Central memory CD8-positive, alpha-beta T cell (primary cell): ENCODE results near the gene QSOX1.

Source experiments
- ATAC-seq: fragments of 150-1000 bp; cut with Tn5 transposase; replicated peaks from 2 replicates; pipeline ENCODE4 v1.10.0; 2022; ENCODE audit warnings: mild to moderate bottlenecking, moderate FRiP score, moderate number of reproducible peaks; ENCODE audit not compliant: poor library complexity, severe bottlenecking; ENCODE audit errors: extremely low read depth
- DNase-seq, 2 donors: peaks; one replicate each; pipeline ENCODE4 v3.0.0; 2021; ENCODE audit warnings: low spot score in 2 of 2
- H3K27ac Mint-ChIP-seq: one replicate; pipeline ENCODE4 v1.8.0; 2022; ENCODE audit warnings: low read depth, mild to moderate bottlenecking, moderate library complexity, mixed read lengths
- H3K27me3 Mint-ChIP-seq: one replicate; pipeline ENCODE4 v1.8.0; 2022; ENCODE audit warnings: mixed read lengths
- H3K36me3 Mint-ChIP-seq: one replicate; pipeline ENCODE4 v1.8.0; 2022; ENCODE audit warnings: mild to moderate bottlenecking, moderate library complexity, mixed read lengths; ENCODE audit not compliant: insufficient read depth
- H3K4me1 Mint-ChIP-seq: one replicate; pipeline ENCODE4 v1.8.0; 2022; ENCODE audit warnings: mixed read lengths
- H3K4me3 Mint-ChIP-seq: one replicate; pipeline ENCODE4 v1.8.0; 2022; ENCODE audit warnings: mild to moderate bottlenecking, moderate library complexity, mixed read lengths
- H3K9me3 Mint-ChIP-seq: one replicate; pipeline ENCODE4 v1.8.0; 2022; ENCODE audit warnings: mixed read lengths

Gene QSOX1

DNA sequence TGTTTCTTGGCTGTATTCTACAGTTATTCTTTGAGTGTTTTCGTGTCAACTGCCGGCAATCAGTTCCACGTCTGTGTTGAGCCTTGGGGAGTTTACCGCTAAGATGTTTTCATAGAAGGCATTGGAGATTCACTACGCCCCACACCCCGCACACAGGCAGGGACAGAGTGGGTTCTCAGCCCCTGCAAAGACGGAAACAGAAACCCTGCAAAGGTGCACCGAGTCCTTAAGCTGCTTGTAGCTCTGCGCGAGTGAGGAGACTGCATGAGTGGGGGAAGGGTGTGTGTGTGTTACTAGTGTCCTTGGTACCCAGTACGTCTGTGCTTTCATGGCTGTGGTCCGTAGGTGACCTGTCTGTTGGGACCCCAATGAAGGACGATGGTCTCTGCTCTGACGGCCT lies 77.3 kb downstream of the QSOX1 start:
- Mint-ChIP-seq H3K9me3 (no peaks in the 10 kb centered on the region), H3K27me3 (peaks cover 77% of the 10 kb centered on the region), H3K4me1 (peaks cover 42% of the 10 kb centered on the region), H3K4me3 (peak overlapping the region; percentile 72), H3K36me3 (peaks cover 4% of the 10 kb centered on the region), H3K27ac (no peak overlapping the region)
- ATAC-seq (no peak), DNase-seq (no peak)

DNA sequence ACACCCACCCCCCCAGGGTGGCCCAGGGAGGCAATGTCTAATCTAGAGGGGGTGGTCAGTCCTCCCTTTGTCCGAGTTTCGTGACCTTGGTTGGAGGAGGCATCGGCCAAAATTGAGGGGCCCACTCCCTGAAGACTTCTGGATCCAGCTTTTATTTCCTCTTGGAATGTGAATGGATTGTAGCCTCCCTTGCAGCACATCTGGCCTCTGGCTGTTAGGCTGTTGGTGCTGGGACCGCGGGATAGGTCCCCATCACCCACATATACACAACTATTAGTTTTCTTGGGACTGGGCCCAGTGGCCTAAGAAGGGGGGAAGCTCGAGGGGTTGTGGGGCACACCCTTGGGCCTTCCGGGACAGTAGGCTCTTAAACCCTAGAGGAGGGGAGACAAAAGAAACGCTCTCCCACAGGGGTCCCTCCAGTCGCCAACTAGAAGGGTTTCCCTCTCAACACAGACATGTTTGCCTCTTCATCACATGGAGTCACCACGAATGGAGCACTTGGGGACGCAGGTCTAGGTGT lies 77.9 kb downstream of the QSOX1 start:
- Mint-ChIP-seq H3K9me3 (no peaks in the 10 kb centered on the region), H3K27ac (no peak overlapping the region), H3K27me3 (peaks cover 77% of the 10 kb centered on the region), H3K4me1 (peaks cover 42% of the 10 kb centered on the region), H3K36me3 (peaks cover 4% of the 10 kb centered on the region), H3K4me3 (no peak overlapping the region)
- ATAC-seq (no peak), DNase-seq (no peak)

DNA sequence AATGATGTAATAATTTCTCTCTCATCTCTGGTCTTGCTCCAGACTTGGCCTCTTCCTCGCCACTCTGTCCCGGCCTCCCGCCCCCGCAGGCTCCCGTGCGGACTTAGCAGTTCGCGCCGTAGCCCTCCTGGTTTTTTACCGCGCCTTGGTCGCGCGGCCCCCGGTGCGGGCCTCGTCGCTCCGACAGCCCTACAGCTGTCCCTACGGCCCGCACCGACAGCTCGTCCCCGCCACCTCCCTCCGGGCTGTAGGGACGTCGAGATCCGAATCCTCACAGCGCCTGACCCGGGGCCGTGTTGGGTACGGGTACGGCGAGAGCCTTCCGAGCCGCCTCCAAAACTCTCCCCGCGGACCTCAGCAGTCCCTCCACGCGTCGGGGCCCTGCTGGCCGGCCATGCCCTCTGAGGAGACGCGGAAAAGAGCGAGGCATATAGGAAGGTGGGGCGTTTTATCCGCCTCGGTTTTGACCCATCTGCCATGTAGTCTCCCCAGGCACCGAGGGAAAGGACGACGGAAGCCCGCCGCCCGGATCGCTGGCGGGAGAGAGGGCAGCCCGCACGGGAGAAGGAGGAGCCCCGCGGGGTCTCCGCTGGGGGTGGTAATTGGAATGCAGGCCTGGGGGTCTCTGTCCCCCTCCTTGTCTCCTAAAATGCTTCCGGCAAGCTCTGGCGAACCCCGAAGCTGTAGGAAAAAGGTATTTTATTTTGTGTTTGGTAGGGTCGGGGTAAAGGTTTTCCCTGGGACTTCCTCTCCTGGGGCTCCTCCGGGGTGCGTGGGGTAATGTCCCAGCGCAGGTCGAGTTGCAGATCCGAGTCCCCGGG lies 78.7 kb downstream of the QSOX1 start:
- no peak for ATAC-seq
- no peak overlapping the region for H3K4me3 Mint-ChIP-seq
- H3K4me1 Mint-ChIP-seq = peaks cover 40% of the 10 kb centered on the region
- H3K27me3 Mint-ChIP-seq = peaks cover 77% of the 10 kb centered on the region
- peaks cover 4% of the 10 kb centered on the region for H3K36me3 Mint-ChIP-seq
- no peak overlapping the region for H3K27ac Mint-ChIP-seq
- DNase-seq = no peak
- H3K9me3 Mint-ChIP-seq = no peaks in the 10 kb centered on the region

- H3K27me3 Mint-ChIP-seq = peaks cover 81% of the 10 kb centered on the region
- peaks cover 36% of the 10 kb centered on the region for H3K4me1 Mint-ChIP-seq
- peaks cover 4% of the 10 kb centered on the region for H3K36me3 Mint-ChIP-seq
- no peaks in the 10 kb centered on the region for H3K9me3 Mint-ChIP-seq
- ATAC-seq (no peak), DNase-seq (no peak)
- H3K27ac Mint-ChIP-seq = peak overlapping the region; percentile 16
- H3K4me3 Mint-ChIP-seq = peak overlapping the region; percentile 40
Observed at GRCh38 chr1:180234369-180235076, 79.9 kb downstream of the QSOX1 start.

- H3K4me1 Mint-ChIP-seq = peaks cover 36% of the 10 kb centered on the region
- no peak for DNase-seq
Observed at GRCh38 chr1:180235077-180235501, 80.4 kb downstream of the QSOX1 start.

DNA sequence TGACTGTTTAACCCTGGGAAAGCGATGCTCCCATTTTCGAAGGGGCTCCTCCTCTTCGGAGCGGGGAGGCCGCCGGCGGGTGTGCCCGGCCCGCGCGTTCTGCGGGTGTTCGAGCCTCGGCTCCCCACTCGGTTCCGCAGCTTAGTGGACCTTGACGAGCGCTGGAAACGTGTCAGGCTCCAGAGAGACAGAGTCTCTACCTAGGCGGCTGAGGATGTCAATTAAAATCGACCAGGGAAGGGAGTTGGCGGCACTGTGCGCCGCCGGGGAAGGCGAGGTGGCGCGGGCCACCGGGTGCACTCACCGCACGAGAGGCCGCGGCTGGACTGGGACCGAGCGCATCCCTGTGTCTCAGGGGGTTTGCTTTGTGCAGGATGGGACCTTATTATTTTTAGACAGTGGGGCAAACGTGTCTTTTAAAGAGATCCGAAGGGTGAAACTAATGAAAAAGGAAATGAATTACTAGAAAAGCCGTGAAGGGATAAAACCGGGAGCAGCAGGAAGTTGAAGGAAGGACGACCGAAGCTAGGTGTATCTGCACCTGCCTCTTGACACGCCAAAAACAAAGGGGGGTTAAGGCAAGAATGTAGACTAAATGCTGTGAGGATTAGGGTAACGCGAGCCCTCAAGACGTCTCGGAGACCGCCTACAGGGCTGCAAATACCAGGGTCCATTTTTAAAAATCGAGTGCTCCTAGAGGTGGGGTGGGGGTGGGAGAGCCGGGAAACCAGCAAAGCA lies 81.0 kb downstream of the QSOX1 start:
- Mint-ChIP-seq H3K27me3 (peaks cover 92% of the 10 kb centered on the region), H3K27ac (no peak overlapping the region), H3K4me1 (peaks cover 36% of the 10 kb centered on the region), H3K4me3 (no peak overlapping the region), H3K36me3 (peaks cover 2% of the 10 kb centered on the region), H3K9me3 (no peaks in the 10 kb centered on the region)
- ATAC-seq (no peak), DNase-seq (no peak)

More at GRCh38 chr1:180235077-180235501, 80.4 kb downstream of the QSOX1 start:
- peaks cover 86% of the 10 kb centered on the region for H3K27me3 Mint-ChIP-seq
- no peak overlapping the region for H3K27ac Mint-ChIP-seq
- no peak overlapping the region for H3K4me3 Mint-ChIP-seq
- peaks cover 4% of the 10 kb centered on the region for H3K36me3 Mint-ChIP-seq
- no peak for ATAC-seq
- H3K9me3 Mint-ChIP-seq = no peaks in the 10 kb centered on the region

DNA sequence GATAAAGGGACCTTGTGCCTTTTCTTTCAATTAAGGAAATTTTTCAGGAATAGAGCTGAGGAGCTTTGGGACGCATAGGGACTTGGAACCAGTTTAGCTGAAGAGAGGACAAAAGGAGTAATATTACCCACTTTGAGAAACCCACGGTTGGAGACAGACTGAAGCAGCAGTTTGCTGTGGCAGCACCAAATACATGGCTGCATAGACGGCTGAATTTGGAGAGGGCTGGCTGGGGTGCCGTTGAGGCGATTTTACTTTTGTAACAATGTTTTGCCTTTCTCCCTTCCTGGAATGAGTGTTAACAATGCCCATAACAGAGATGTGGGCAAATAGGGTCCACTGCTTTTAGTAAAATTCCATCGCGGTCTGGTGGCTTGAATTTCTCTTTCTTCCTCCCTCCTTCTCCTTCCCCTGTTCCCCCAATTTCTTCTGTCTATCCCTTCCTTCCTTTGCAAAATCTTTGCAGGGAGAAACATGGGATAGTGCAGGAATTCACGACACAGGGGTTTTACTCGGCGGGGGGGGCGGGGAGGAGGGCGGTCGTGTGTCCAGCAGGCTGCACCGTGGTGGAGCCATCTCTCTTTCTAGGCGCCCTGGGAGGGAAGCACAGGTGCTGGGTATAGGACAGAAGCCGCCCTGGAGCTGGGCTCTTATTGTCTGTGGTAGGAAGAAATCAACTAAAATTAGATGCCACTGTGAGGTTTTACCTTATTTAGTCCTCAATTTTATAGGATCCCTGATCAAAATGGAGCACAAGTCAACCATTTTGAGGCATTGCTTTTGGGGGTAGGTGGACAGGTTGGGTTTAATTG lies 82.2 kb downstream of the QSOX1 start:
- Mint-ChIP-seq H3K4me1 (peaks cover 32% of the 10 kb centered on the region), H3K9me3 (no peaks in the 10 kb centered on the region), H3K36me3 (peaks cover 2% of the 10 kb centered on the region), H3K27ac (no peak overlapping the region), H3K4me3 (no peak overlapping the region), H3K27me3 (peaks cover 100% of the 10 kb centered on the region)
- DNase-seq = no peak
- ATAC-seq = no peak

DNA sequence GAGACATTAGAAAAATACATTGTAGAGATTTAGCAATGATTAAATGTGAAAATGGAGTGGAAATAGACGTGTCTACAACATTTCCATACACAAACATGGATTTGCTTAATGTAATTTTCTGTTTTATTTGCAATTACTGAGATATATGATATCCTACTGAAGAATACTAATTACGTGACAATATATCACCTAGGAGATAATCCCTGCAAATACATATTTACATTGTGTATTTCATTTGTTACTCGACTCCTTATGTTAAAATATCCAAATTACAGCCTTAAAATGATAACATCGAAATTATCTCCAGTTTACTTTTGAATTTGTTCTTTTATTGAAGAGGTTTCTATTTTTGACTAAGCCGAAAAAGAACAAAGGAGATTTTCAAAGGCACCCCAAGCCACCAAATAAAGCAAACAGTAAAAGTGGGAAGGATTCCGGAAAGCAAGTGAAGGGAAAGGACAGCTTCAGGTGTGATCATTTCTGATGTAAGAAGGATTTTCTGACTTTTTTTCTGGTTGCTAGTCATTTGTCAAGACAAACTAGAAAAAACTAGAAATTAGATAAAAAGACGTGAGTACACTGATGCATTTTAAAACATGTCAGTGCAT lies 83.3 kb downstream of the QSOX1 start:
- DNase-seq (no peak), ATAC-seq (no peak)
- no peak overlapping the region for H3K4me3 Mint-ChIP-seq
- peaks cover 100% of the 10 kb centered on the region for H3K27me3 Mint-ChIP-seq
- no peak overlapping the region for H3K27ac Mint-ChIP-seq
- no peaks in the 10 kb centered on the region for H3K9me3 Mint-ChIP-seq
- H3K4me1 Mint-ChIP-seq = peaks cover 27% of the 10 kb centered on the region
- peaks cover 2% of the 10 kb centered on the region for H3K36me3 Mint-ChIP-seq

DNA sequence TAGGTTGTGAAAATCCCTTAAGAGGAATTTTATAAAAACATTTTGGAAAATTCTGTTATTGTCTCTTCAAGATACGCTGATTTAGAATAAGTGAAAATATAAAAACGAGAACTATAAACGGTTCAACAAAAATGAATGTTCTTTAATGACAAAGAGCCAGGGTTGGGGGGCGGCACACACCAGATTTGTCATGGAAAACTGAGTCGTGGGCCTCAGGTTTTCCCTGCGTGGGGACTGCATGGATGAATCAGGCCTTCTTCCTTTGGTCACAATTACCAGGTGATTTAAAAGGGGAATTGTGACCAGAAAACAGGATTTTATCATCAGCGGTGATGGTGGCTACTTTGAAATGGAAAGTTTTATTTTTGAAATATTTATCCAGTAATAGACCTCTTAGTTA lies 84.0 kb downstream of the QSOX1 start:
- ATAC-seq (no peak), DNase-seq (no peak)
- no peaks in the 10 kb centered on the region for H3K9me3 Mint-ChIP-seq
- H3K36me3 Mint-ChIP-seq = peaks cover 2% of the 10 kb centered on the region
- H3K4me3 Mint-ChIP-seq = no peak overlapping the region
- H3K4me1 Mint-ChIP-seq = peaks cover 26% of the 10 kb centered on the region
- no peak overlapping the region for H3K27ac Mint-ChIP-seq
- peaks cover 100% of the 10 kb centered on the region for H3K27me3 Mint-ChIP-seq

GRCh38 chr1:180239145-180240096 lies 84.8 kb downstream of the QSOX1 start:
- Mint-ChIP-seq H3K9me3 (no peaks in the 10 kb centered on the region), H3K4me1 (peaks cover 18% of the 10 kb centered on the region), H3K27me3 (peaks cover 100% of the 10 kb centered on the region), H3K4me3 (no peak overlapping the region), H3K36me3 (peaks cover 2% of the 10 kb centered on the region), H3K27ac (no peak overlapping the region)
- DNase-seq (no peak), ATAC-seq (no peak)
